ENCODE data around the gene GH1.
"Not testable (repeated sequence)": the region's sequence is repeated elsewhere in the genome, so short reads cannot be mapped to it uniquely, and the experiment has no call there.

GH1 gene

GRCh38 chr17:63926164-63926563 lies 7.5 kb upstream of the GH1 start:
- DNase-seq = no peak
- H3K27me3 ChIP-seq (replicated peaks) = no peaks in the 10 kb centered on the region
- TF ChIP-seq CTCF (IDR thresholded peaks at IDR 0.05; ENCODE audit: low read depth, low read length, missing control alignments) = no peak
- H3K4me3 ChIP-seq (ENCODE audit: low read depth, low read length) = no peak overlapping the region
- H3K27ac ChIP-seq = no peak overlapping the region
- H3K36me3 ChIP-seq (replicated peaks) = no peaks in the 10 kb centered on the region
- in situ Hi-C loops (cut with HindIII; ENCODE audit: low pct_ligation_motif_present, low sequenced_read_pairs) = no loop called here

GRCh38 chr17:63925615-63926014 lies 7.0 kb upstream of the GH1 start:
- in situ Hi-C loops (cut with HindIII; ENCODE audit: low pct_ligation_motif_present, low sequenced_read_pairs) = no loop called here
- no peak for TF ChIP-seq CTCF (IDR thresholded peaks at IDR 0.05; ENCODE audit: low read depth, low read length, missing control alignments)
- DNase-seq = no peak
- H3K36me3 ChIP-seq (replicated peaks) = no peaks in the 10 kb centered on the region
- H3K27me3 ChIP-seq (replicated peaks) = no peaks in the 10 kb centered on the region
- H3K27ac ChIP-seq = no peak overlapping the region
- no peak overlapping the region for H3K4me3 ChIP-seq (ENCODE audit: low read depth, low read length)

- H3K27me3 ChIP-seq (replicated peaks); H3K4me3 ChIP-seq (ENCODE audit: low read depth, low read length); DNase-seq; H3K36me3 ChIP-seq (replicated peaks); in situ Hi-C loops (cut with HindIII; ENCODE audit: low pct_ligation_motif_present, low sequenced_read_pairs); H3K27ac ChIP-seq: not testable (repeated sequence)
Measured at GRCh38 chr17:63922402-63922801, 3.8 kb upstream of the GH1 start.

GRCh38 chr17:63920779-63921178 lies 2.1 kb upstream of the GH1 start:
- DNase-seq; H3K36me3 ChIP-seq (replicated peaks); H3K4me3 ChIP-seq (ENCODE audit: low read depth, low read length); in situ Hi-C loops (cut with HindIII; ENCODE audit: low pct_ligation_motif_present, low sequenced_read_pairs); H3K27ac ChIP-seq; H3K27me3 ChIP-seq (replicated peaks): not testable (repeated sequence)

GRCh38 chr17:63920050-63920449 lies 1.4 kb upstream of the GH1 start:
- H3K27ac ChIP-seq; H3K27me3 ChIP-seq (replicated peaks); H3K4me3 ChIP-seq (ENCODE audit: low read depth, low read length); in situ Hi-C loops (cut with HindIII; ENCODE audit: low pct_ligation_motif_present, low sequenced_read_pairs); DNase-seq; H3K36me3 ChIP-seq (replicated peaks): not testable (repeated sequence)

- H3K27me3 ChIP-seq (replicated peaks) = peaks cover 3% of the 10 kb centered on the region
- in situ Hi-C loops (cut with HindIII; ENCODE audit: low pct_ligation_motif_present, low sequenced_read_pairs) = no loop called here
Measured at GRCh38 chr17:63919311-63919723, 678 bp upstream of the GH1 start.

GRCh38 chr17:63918305-63918704 lies 334 bp downstream of the GH1 start:
- in situ Hi-C loops (cut with HindIII; ENCODE audit: low pct_ligation_motif_present, low sequenced_read_pairs) = no loop called here
- H3K27ac ChIP-seq = no peak overlapping the region
- no peak for DNase-seq
- H3K27me3 ChIP-seq (replicated peaks) = peaks cover 3% of the 10 kb centered on the region
- no peaks in the 10 kb centered on the region for H3K36me3 ChIP-seq (replicated peaks)
- no peak overlapping the region for H3K4me3 ChIP-seq (ENCODE audit: low read depth, low read length)
- peak; percentile 4 for TF ChIP-seq CTCF (IDR thresholded peaks at IDR 0.05; ENCODE audit: low read depth, low read length, missing control alignments)

More at GRCh38 chr17:63919311-63919723, 678 bp upstream of the GH1 start:
- peak; percentile 45 for DNase-seq
- TF ChIP-seq CTCF (IDR thresholded peaks at IDR 0.05; ENCODE audit: low read depth, low read length, missing control alignments) = peak; percentile 93
- Histone ChIP-seq H3K27ac (no peak overlapping the region), H3K36me3 (replicated peaks) (no peaks in the 10 kb centered on the region), H3K4me3 (ENCODE audit: low read depth, low read length) (no peak overlapping the region)

All from brain microvascular endothelial cell (primary cell).